ENCODE data around the gene COL15A1.

The COL15A1 gene

DNA sequence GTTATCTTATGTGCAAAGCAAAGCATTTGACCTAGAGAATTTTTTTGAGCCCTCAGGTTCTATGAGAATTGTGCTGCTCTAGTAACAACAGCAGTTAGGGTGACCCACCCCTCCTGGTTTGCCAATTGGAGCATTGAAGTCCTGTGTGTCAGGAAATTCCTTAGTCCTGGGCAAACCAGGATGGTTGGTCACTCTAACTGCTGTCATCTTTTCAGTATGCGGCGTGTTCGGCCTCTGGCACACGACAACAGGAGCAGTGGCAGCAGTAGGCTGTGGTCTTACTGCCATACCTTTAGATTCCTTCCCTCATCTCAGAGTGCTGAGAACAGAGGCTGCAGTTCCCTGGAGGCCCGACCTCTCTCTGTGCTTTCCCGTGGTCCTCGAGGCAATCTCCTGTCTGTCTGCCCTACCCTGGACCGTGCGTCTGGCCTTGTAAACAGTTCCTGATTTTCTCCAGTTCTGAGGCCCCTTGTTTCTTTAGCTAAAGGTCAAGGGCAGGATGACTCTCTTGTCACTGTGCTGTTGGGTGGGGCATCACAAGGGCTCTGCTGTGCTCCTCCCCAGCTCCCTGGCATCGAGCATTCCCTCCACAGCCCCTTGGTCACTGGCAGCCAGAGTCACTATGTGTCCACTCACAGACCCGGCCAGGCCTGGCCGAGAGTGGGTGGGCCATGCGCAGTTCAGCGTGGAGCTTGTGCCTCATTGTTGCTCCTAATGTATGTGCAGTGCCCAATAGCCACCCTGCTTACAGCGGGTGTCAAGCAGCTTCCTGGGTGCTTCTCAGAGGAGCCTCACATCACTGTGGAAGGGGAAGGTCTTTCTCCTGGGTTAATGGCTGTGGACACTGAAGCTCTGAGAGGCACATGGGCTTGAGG is 18.5 kb upstream of the COL15A1 start:
- Histone ChIP-seq H3K4me3 (ENCODE audit: insufficient read length, low read depth) (no peak overlapping the region), H3K36me3 (ENCODE audit: insufficient read depth, insufficient read length, low read length) (no peaks in the 10 kb centered on the region), H3K9me3 (ENCODE audit: insufficient read depth, low read length) (no peaks in the 10 kb centered on the region), H3K4me1 (ENCODE audit: insufficient read depth, insufficient read length) (peaks cover 10% of the 10 kb centered on the region), H3K27me3 (ENCODE audit: insufficient read depth, insufficient read length) (no peaks in the 10 kb centered on the region), H3K9ac (ENCODE audit: insufficient read length, low read depth) (peak overlapping the region; percentile 13)
- TF ChIP-seq ZNF274 (IDR thresholded peaks at IDR 0.05; ENCODE audit: low read depth, low read length) (no peak), YY1 (IDR thresholded peaks at IDR 0.05; ENCODE audit: insufficient read depth, insufficient read length) (no peak), SUZ12 (IDR thresholded peaks at IDR 0.05; ENCODE audit: extremely low read depth, insufficient read depth, insufficient read length) (no peak)
- DNase-seq (ENCODE audit: low read depth, low spot score) = no peak

- no peak for DNase-seq (ENCODE audit: low read depth, low spot score)
- no peak for TF ChIP-seq ZNF274 (IDR thresholded peaks at IDR 0.05; ENCODE audit: low read depth, low read length)
- no peak for TF ChIP-seq YY1 (IDR thresholded peaks at IDR 0.05; ENCODE audit: insufficient read depth, insufficient read length)
- no peak for TF ChIP-seq SUZ12 (IDR thresholded peaks at IDR 0.05; ENCODE audit: extremely low read depth, insufficient read depth, insufficient read length)
- Histone ChIP-seq H3K4me1 (ENCODE audit: insufficient read depth, insufficient read length) (peaks cover 10% of the 10 kb centered on the region), H3K9ac (ENCODE audit: insufficient read length, low read depth) (no peak overlapping the region), H3K4me3 (ENCODE audit: insufficient read length, low read depth) (no peak overlapping the region), H3K36me3 (ENCODE audit: insufficient read depth, insufficient read length, low read length) (no peaks in the 10 kb centered on the region), H3K9me3 (ENCODE audit: insufficient read depth, low read length) (no peaks in the 10 kb centered on the region), H3K27me3 (ENCODE audit: insufficient read depth, insufficient read length) (no peaks in the 10 kb centered on the region)
Measured at GRCh38 chr9:98925956-98926355, 17.8 kb upstream of the COL15A1 start.

- Histone ChIP-seq H3K36me3 (ENCODE audit: insufficient read depth, insufficient read length, low read length) (no peaks in the 10 kb centered on the region), H3K27me3 (ENCODE audit: insufficient read depth, insufficient read length) (no peaks in the 10 kb centered on the region), H3K9ac (ENCODE audit: insufficient read length, low read depth) (no peak overlapping the region), H3K4me1 (ENCODE audit: insufficient read depth, insufficient read length) (peaks cover 8% of the 10 kb centered on the region), H3K9me3 (ENCODE audit: insufficient read depth, low read length) (no peaks in the 10 kb centered on the region), H3K4me3 (ENCODE audit: insufficient read length, low read depth) (no peak overlapping the region)
- TF ChIP-seq YY1 (IDR thresholded peaks at IDR 0.05; ENCODE audit: insufficient read depth, insufficient read length) = no peak
- TF ChIP-seq ZNF274 (IDR thresholded peaks at IDR 0.05; ENCODE audit: low read depth, low read length) = no peak
- no peak for TF ChIP-seq SUZ12 (IDR thresholded peaks at IDR 0.05; ENCODE audit: extremely low read depth, insufficient read depth, insufficient read length)
- DNase-seq (ENCODE audit: low read depth, low spot score) = no peak
Measured at GRCh38 chr9:98927724-98928123, 16.0 kb upstream of the COL15A1 start.

- Histone ChIP-seq H3K4me3 (ENCODE audit: insufficient read length, low read depth) (no peak overlapping the region), H3K9ac (ENCODE audit: insufficient read length, low read depth) (no peak overlapping the region), H3K36me3 (ENCODE audit: insufficient read depth, insufficient read length, low read length) (no peaks in the 10 kb centered on the region), H3K4me1 (ENCODE audit: insufficient read depth, insufficient read length) (peaks cover 3% of the 10 kb centered on the region), H3K9me3 (ENCODE audit: insufficient read depth, low read length) (no peaks in the 10 kb centered on the region), H3K27me3 (ENCODE audit: insufficient read depth, insufficient read length) (no peaks in the 10 kb centered on the region)
- no peak for DNase-seq (ENCODE audit: low read depth, low spot score)
- TF ChIP-seq YY1 (IDR thresholded peaks at IDR 0.05; ENCODE audit: insufficient read depth, insufficient read length) (no peak), ZNF274 (IDR thresholded peaks at IDR 0.05; ENCODE audit: low read depth, low read length) (no peak), SUZ12 (IDR thresholded peaks at IDR 0.05; ENCODE audit: extremely low read depth, insufficient read depth, insufficient read length) (no peak)
Measured at GRCh38 chr9:98929071-98929470, 14.6 kb upstream of the COL15A1 start.

- H3K4me1 ChIP-seq (ENCODE audit: insufficient read depth, insufficient read length) = peaks cover 3% of the 10 kb centered on the region
- TF ChIP-seq SUZ12 (IDR thresholded peaks at IDR 0.05; ENCODE audit: extremely low read depth, insufficient read depth, insufficient read length) (no peak), ZNF274 (IDR thresholded peaks at IDR 0.05; ENCODE audit: low read depth, low read length) (no peak)
- DNase-seq (ENCODE audit: low read depth, low spot score) = no peak
- no peak overlapping the region for H3K9ac ChIP-seq (ENCODE audit: insufficient read length, low read depth)
- H3K36me3 ChIP-seq (ENCODE audit: insufficient read depth, insufficient read length, low read length) = no peaks in the 10 kb centered on the region
- H3K4me3 ChIP-seq (ENCODE audit: insufficient read length, low read depth) = no peak overlapping the region
- no peaks in the 10 kb centered on the region for H3K27me3 ChIP-seq (ENCODE audit: insufficient read depth, insufficient read length)
- H3K9me3 ChIP-seq (ENCODE audit: insufficient read depth, low read length) = no peaks in the 10 kb centered on the region
Measured at GRCh38 chr9:98929895-98930341, 13.8 kb upstream of the COL15A1 start.

DNA sequence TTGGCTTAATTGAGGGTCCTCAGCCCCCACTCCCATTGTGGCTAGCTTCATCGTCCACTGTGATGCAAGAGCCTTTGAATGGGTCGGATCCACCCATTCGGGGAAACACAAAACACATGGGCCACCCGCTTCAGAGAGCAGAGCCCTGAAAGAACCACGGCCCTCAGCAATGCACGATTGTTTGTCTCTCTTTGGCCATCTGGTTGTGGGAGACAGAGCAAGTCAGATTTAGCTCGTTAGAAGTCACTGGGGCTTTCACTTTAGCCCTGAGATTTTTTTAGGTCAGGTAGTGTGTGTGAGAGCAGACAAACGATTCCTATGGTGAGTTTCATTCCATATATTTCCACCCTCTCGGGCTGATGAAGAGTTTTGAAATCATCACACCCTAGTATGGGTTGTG is 12.9 kb upstream of the COL15A1 start:
- no peak overlapping the region for H3K9ac ChIP-seq (ENCODE audit: insufficient read length, low read depth)

GRCh38 chr9:98931600-98932389 is 11.9 kb upstream of the COL15A1 start:
- DNase-seq (ENCODE audit: low read depth, low spot score) = no peak
- Histone ChIP-seq H3K9ac (ENCODE audit: insufficient read length, low read depth) (no peak overlapping the region), H3K9me3 (ENCODE audit: insufficient read depth, low read length) (no peaks in the 10 kb centered on the region), H3K4me1 (ENCODE audit: insufficient read depth, insufficient read length) (no peaks in the 10 kb centered on the region), H3K27me3 (ENCODE audit: insufficient read depth, insufficient read length) (peaks cover 4% of the 10 kb centered on the region), H3K36me3 (ENCODE audit: insufficient read depth, insufficient read length, low read length) (no peaks in the 10 kb centered on the region), H3K4me3 (ENCODE audit: insufficient read length, low read depth) (no peak overlapping the region)
- TF ChIP-seq ZNF274 (IDR thresholded peaks at IDR 0.05; ENCODE audit: low read depth, low read length) = no peak
- TF ChIP-seq YY1 (IDR thresholded peaks at IDR 0.05; ENCODE audit: insufficient read depth, insufficient read length) = no peak
- TF ChIP-seq SUZ12 (IDR thresholded peaks at IDR 0.05; ENCODE audit: extremely low read depth, insufficient read depth, insufficient read length) = no peak

More for the DNA sequence above, 12.9 kb upstream of the COL15A1 start:
- Histone ChIP-seq H3K36me3 (ENCODE audit: insufficient read depth, insufficient read length, low read length) (no peaks in the 10 kb centered on the region), H3K27me3 (ENCODE audit: insufficient read depth, insufficient read length) (no peaks in the 10 kb centered on the region), H3K9me3 (ENCODE audit: insufficient read depth, low read length) (no peaks in the 10 kb centered on the region), H3K4me1 (ENCODE audit: insufficient read depth, insufficient read length) (no peaks in the 10 kb centered on the region), H3K4me3 (ENCODE audit: insufficient read length, low read depth) (no peak overlapping the region)
- DNase-seq (ENCODE audit: low read depth, low spot score) = no peak
- TF ChIP-seq ZNF274 (IDR thresholded peaks at IDR 0.05; ENCODE audit: low read depth, low read length) (no peak), SUZ12 (IDR thresholded peaks at IDR 0.05; ENCODE audit: extremely low read depth, insufficient read depth, insufficient read length) (no peak), YY1 (IDR thresholded peaks at IDR 0.05; ENCODE audit: insufficient read depth, insufficient read length) (no peak)
